ENCODE data around the gene FOXN1.

Gene FOXN1

GRCh38 chr17:28477928-28478327 is 28.2 kb upstream of the FOXN1 start:
- no peak for DNase-seq (ENCODE audit: low read depth)

- DNase-seq (ENCODE audit: low read depth) = no peak
Measured at GRCh38 chr17:28478712-28479615, 27.2 kb upstream of the FOXN1 start.

- no peak for DNase-seq (ENCODE audit: low read depth)
Measured at GRCh38 chr17:28480278-28480677, 25.9 kb upstream of the FOXN1 start.

GRCh38 chr17:28480799-28481571 is 25.2 kb upstream of the FOXN1 start:
- no peak for DNase-seq (ENCODE audit: low read depth)

- DNase-seq (ENCODE audit: low read depth) = no peak
Measured at GRCh38 chr17:28482551-28483199, 23.5 kb upstream of the FOXN1 start.

GRCh38 chr17:28484296-28484695 is 21.9 kb upstream of the FOXN1 start:
- DNase-seq (ENCODE audit: low read depth) = no peak

- no peak for DNase-seq (ENCODE audit: low read depth)
Measured at GRCh38 chr17:28485049-28485448, 21.1 kb upstream of the FOXN1 start.

GRCh38 chr17:28487881-28488532 is 18.1 kb upstream of the FOXN1 start:
- no peak for DNase-seq (ENCODE audit: low read depth)

- no peak for DNase-seq (ENCODE audit: low read depth)
Measured at GRCh38 chr17:28488533-28489276, 17.4 kb upstream of the FOXN1 start.

- no peak for DNase-seq (ENCODE audit: low read depth)
Measured at GRCh38 chr17:28491286-28491685, 14.9 kb upstream of the FOXN1 start.

- no peak for DNase-seq (ENCODE audit: low read depth)
Measured at GRCh38 chr17:28491860-28492259, 14.3 kb upstream of the FOXN1 start.

- no peak for DNase-seq (ENCODE audit: low read depth)
Measured at GRCh38 chr17:28492352-28493310, 13.5 kb upstream of the FOXN1 start.

- DNase-seq (ENCODE audit: low read depth) = no peak
Measured at GRCh38 chr17:28493460-28493859, 12.7 kb upstream of the FOXN1 start.

- peak; percentile 73 for DNase-seq (ENCODE audit: low read depth)
Measured at GRCh38 chr17:28494445-28495188, 11.5 kb upstream of the FOXN1 start.

- no peak for DNase-seq (ENCODE audit: low read depth)
Measured at GRCh38 chr17:28495635-28496034, 10.5 kb upstream of the FOXN1 start.

GRCh38 chr17:28497931-28498330 is 8.2 kb upstream of the FOXN1 start:
- no peak for DNase-seq (ENCODE audit: low read depth)

- DNase-seq (ENCODE audit: low read depth) = no peak
Measured at GRCh38 chr17:28498652-28499363, 7.3 kb upstream of the FOXN1 start.

- DNase-seq (ENCODE audit: low read depth) = no peak
Measured at GRCh38 chr17:28499364-28499664, 6.8 kb upstream of the FOXN1 start.
